ENCODE measurements around the gene ZMAT5. TPM values are rescaled to one million over a fixed set of nuclear protein-coding genes. Genes with fewer than 3 reads are reported as not detected.

ZMAT5 gene
- total RNA-seq, 2 experiments from 2014 or later = 18.3 to 24.3 TPM

DNA sequence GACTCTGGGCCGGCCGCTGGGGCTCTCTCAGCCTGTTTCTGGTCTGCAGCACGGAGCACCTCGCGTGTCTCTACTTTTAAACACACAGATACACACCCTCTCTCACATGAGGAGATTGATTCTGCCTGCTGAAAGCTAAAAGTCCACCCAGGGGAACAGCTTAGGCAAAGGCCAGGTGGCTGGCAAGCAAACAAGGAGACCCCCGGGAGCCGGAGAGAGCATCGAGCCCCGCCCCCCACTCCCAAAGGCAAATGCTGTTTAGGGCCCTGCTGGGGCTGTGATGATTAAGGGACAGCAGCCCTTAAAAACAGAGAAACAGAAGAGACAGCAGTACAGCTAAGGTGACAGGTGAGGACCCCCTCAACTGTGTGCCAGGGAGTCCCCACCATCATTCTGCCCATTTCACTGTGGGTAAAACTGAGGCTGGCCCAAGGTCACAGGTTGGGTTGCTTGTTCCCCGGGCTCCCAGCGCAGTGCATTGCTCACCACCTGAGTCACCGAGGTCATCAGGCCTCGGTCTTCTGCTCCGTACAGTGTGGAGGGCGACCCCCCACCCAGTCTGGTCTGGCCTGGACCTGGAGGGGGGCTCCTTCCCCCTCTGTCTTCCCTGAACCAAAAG, 40.2 kb downstream of the ZMAT5 start:
- Mint-ChIP-seq H3K4me1 (no peaks in the 10 kb centered on the region), H3K27ac (no peak overlapping the region), H3K27me3 (peaks cover 7% of the 10 kb centered on the region), H3K9me3 (ENCODE audit: low read depth) (no peaks in the 10 kb centered on the region), H3K4me3 (no peak overlapping the region), H3K36me3 (no peaks in the 10 kb centered on the region)
- DNase-seq (no peak), ATAC-seq (no peak)
- CTCF ChIA-PET = interaction anchor here (1.3 kb wide), 1 partner anchor 9 kb away, joined by 4 read pairs; no protein-coding TSS in a partner anchor

DNA sequence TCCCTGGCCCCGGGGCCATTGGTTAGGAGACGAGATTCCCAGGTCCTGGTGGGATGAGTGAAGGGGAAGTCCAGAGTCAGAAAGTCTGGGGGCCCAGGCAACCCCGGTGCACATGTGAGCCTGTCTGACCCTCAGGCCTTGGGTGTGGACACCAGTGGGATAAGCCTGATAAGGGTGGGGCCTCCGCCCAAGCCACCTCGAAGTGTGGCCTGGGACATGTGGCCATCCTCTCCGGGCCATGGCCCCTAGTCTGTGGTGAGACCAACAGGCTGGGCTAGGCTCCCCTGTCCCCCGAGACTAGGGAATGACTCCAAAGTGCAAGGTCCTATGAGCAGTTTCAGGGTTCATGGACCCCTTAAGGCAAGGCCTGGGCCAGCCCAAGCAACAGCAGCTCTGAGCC, 40.7 kb downstream of the ZMAT5 start:
- no peak for ATAC-seq
- CTCF ChIA-PET = no interaction called here
- no peaks in the 10 kb centered on the region for H3K9me3 Mint-ChIP-seq (ENCODE audit: low read depth)

DNA sequence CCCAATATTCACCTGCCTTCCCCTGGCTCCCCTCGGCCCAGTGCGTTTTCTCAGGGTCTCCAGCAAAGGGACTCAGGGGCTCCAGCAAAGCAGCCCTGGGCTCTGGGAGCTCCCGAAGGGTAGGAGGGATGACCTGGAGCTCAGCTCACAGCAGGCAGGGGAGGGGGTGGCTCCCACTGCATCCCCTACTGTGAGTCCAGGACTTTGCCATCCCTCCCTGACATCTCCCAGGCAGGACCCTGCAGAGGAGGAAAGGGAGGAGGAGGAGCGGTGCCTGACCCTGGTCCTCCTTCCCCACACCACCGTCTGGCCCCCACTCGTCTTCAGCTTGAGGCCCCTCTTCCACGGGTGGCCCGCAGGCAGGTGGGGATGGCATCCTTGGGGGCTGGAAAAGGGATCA, 42.0 kb downstream of the ZMAT5 start:
- no peak for DNase-seq
- H3K36me3 Mint-ChIP-seq = no peaks in the 10 kb centered on the region
- no peaks in the 10 kb centered on the region for H3K9me3 Mint-ChIP-seq (ENCODE audit: low read depth)
- H3K4me3 Mint-ChIP-seq = no peak overlapping the region
- ATAC-seq = no peak
- H3K27me3 Mint-ChIP-seq = peaks cover 11% of the 10 kb centered on the region
- H3K4me1 Mint-ChIP-seq = no peaks in the 10 kb centered on the region
- no peak overlapping the region for H3K27ac Mint-ChIP-seq
- CTCF ChIA-PET = no interaction called here

More for the DNA sequence above, 40.7 kb downstream of the ZMAT5 start:
- H3K27ac Mint-ChIP-seq = no peak overlapping the region
- no peaks in the 10 kb centered on the region for H3K36me3 Mint-ChIP-seq
- no peaks in the 10 kb centered on the region for H3K4me1 Mint-ChIP-seq
- no peak for DNase-seq
- H3K27me3 Mint-ChIP-seq = peaks cover 11% of the 10 kb centered on the region
- no peak overlapping the region for H3K4me3 Mint-ChIP-seq

DNA sequence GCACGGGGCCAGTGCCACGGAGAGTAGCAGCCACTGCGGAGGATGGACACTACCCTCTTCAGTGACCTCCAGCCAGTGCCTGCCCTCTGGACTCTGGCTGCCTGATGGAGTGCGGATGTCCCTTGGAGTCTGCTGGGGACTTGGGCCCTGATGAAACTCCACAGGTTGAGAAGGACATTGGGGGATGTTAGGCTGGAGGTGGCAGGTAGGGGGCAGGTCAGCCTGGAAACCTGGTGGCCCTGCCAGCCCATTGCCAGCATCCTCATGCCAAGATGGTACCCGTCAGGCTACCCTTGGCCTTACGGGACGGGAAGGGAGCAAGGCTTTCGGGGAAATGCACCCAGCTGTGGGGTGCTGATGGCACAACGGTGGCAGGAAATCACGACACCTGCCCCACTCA, 43.0 kb downstream of the ZMAT5 start:
- CTCF ChIA-PET = interaction anchor here (0.8 kb wide), 1 partner anchor 281 kb away, joined by 3 read pairs; no protein-coding TSS in a partner anchor
- no peaks in the 10 kb centered on the region for H3K9me3 Mint-ChIP-seq (ENCODE audit: low read depth)

DNA sequence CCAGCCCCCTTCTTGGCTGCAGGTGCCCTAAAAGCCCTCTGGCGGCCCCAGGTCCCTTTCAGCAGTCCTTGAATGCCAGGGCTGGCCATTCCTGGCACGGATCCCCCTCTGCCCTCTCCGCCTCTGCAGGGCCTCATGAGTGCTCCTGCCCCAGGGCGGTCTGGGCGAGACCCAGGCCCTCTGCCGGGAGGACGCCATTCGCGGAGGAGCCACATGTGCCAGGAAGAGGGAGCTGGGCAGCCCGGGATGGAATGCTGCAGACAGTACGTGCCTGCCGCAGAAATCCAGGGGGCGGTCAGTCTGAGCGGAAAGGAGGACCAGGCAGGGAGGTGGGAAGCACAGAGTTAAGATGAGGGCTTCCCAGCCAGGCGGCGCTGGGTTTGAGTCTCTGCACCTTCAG, 44.2 kb downstream of the ZMAT5 start:
- Mint-ChIP-seq H3K27me3 (peaks cover 30% of the 10 kb centered on the region), H3K9me3 (ENCODE audit: low read depth) (no peaks in the 10 kb centered on the region), H3K4me1 (no peaks in the 10 kb centered on the region), H3K4me3 (no peak overlapping the region), H3K27ac (no peak overlapping the region), H3K36me3 (no peaks in the 10 kb centered on the region)
- no peak for DNase-seq
- no peak for ATAC-seq
- CTCF ChIA-PET = no interaction called here

More for the DNA sequence above, 43.0 kb downstream of the ZMAT5 start:
- Mint-ChIP-seq H3K27ac (no peak overlapping the region), H3K36me3 (no peaks in the 10 kb centered on the region), H3K4me3 (no peak overlapping the region), H3K4me1 (no peaks in the 10 kb centered on the region), H3K27me3 (peaks cover 20% of the 10 kb centered on the region)
- ATAC-seq (no peak), DNase-seq (no peak)

DNA sequence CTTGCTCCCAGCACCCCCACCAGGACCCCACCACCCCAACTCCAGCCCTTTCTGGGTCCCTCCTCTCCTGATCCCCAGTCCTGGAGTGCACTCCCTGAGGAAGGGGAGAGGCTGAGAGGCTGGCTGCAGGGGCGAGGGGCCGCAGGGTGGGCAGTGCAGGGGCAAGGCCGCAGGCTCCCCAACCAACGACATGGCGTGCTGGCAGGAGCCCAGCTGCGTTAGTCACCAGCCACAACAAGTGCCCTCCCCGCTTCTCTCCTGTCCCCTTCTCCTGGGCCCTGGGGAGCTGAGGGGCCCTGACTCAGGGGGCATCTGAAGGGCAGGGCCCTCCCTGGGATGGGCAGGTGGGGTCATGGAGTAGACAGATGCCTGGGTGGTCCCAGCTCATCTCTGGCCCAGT, 44.7 kb downstream of the ZMAT5 start:
- no peak overlapping the region for H3K4me3 Mint-ChIP-seq
- CTCF ChIA-PET = no interaction called here
- ATAC-seq (no peak), DNase-seq (no peak)
- no peaks in the 10 kb centered on the region for H3K4me1 Mint-ChIP-seq
- peaks cover 35% of the 10 kb centered on the region for H3K27me3 Mint-ChIP-seq
- no peak overlapping the region for H3K27ac Mint-ChIP-seq
- H3K36me3 Mint-ChIP-seq = no peaks in the 10 kb centered on the region
- H3K9me3 Mint-ChIP-seq (ENCODE audit: low read depth) = no peaks in the 10 kb centered on the region

DNA sequence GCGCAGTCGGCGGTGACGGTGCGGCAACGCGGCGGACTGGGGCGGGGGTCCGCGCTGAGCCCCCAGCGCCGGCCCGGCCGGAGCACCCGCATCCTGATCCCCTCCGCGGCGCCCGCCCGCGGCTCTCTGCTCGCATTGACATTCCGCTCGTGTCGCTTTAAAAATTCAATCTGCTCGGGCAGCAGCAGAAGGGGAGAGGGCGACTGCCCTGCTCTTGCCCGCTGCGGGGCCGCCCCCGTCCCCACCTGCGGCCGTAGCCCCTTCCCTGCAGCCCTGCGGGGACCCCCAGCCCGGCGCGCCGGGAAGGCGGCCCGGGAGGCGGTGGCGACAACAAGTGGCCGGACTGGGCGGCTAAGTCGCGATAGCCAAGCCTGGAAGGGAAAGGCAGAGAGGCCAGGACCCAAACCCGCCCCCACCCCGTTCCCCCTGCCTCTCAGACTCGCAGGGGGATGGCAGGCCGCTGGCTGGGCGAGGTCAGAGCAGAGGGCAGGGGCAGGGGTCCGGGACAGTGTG, 45.9 kb downstream of the ZMAT5 start:
- H3K4me1 Mint-ChIP-seq = no peaks in the 10 kb centered on the region
- no peak overlapping the region for H3K27ac Mint-ChIP-seq
- no peak for ATAC-seq
- no peaks in the 10 kb centered on the region for H3K9me3 Mint-ChIP-seq (ENCODE audit: low read depth)
- no peak for DNase-seq
- H3K36me3 Mint-ChIP-seq = no peaks in the 10 kb centered on the region
- H3K4me3 Mint-ChIP-seq = no peak overlapping the region
- CTCF ChIA-PET = no interaction called here
- H3K27me3 Mint-ChIP-seq = peaks cover 45% of the 10 kb centered on the region

DNA sequence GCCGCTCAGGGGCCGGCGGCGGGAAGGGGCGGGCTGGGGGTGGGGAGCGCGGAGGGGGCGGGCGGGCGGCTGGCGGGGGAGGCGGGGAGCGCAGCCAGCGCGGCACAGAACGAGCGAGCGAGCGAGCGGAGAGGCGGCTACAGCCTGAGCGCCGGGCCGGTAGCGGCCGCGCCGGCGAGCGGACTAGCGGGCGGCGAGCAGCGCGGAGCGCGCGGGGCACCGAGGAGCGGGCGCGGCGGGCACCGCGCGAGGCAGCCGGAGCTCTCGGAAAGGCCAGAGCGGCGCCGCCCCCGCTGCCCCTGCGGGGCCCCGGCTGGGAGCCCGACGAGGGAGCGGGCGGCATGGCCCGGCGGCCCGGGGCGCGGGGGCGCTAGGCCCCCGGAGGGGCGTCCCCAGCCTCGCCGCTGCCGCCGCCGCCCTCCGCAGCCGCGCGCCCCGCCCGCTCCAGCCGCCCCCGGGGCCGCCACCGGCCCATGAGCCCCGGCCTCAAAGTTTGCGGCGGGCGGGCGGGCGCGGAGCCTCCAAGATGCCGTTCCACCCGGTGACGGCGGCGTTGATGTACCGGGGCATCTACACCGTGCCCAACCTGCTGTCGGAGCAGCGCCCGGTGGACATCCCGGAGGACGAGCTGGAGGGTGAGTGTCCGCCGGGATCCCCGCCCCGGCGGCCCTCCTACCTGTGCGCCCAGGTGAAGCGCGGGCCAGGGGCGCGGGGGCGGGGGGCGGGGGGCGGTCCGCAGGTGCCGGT, 46.7 kb downstream of the ZMAT5 start, which contains the start of gene CABP7:
Gene CABP7, plus strand, starts transcription at position 105 of the 747 bp plus-strand sequence. Its CDS starts 422 bp downstream, at position 527.
- Mint-ChIP-seq H3K4me1 (no peaks in the 10 kb centered on the region), H3K4me3 (no peak within 1 kb of the TSS), H3K27ac (no peak within 1 kb of the TSS), H3K27me3 (peaks cover 46% of the 10 kb centered on the region), H3K36me3 (no peaks in the 10 kb centered on the region), H3K9me3 (ENCODE audit: low read depth) (no peaks in the 10 kb centered on the region)
- ATAC-seq (peak; percentile 20), DNase-seq (no peak)
- CTCF ChIA-PET = no interaction called here

DNA sequence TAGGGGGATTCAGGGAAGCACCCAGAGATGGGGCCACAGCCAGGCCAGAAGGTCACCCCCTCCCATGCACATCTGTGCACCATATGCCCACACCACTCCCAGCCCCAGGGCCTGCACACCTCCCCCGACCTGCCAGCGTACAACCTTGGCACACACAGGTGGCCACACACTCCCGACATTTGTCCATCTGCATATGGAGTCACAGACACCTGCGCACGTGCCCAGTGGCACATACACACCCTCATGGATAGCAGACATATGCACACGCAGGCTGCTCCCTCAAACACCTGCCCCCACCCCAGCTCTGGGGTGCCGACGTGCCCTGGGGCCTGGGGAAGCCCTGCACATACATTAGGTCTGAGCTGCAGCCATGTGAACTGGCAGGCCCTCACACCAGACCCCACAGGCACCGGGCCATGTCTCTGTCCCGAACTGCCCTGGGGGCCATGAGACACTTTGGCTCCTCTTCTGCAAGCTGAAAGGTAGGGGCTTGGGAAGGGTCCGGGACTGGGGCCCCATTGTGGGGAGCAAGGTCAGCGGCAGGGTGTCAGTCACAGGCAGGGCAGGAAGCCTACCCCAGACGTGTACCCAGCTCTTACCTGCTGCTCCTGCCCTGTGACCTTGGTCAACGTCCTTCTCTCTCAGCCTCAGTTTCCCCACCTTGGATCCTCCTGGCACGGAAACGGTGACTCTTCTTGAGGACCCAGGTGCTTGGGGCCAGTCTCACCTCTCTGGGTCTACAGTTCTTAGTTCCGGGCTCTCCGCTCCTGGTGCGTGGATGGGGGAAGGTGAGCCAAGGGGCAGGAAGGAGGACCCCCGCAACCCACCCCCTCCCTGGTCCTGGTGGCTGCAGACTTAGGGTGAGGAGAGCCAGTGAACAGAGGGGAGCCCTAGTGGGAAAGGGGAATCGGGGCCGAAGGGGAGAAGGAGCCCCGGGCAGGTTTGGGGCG, 47.6 kb downstream of the ZMAT5 start:
- no peak overlapping the region for H3K27ac Mint-ChIP-seq
- ATAC-seq (no peak), DNase-seq (no peak)
- H3K9me3 Mint-ChIP-seq (ENCODE audit: low read depth) = no peaks in the 10 kb centered on the region
- no peaks in the 10 kb centered on the region for H3K4me1 Mint-ChIP-seq
- H3K27me3 Mint-ChIP-seq = peaks cover 48% of the 10 kb centered on the region
- H3K4me3 Mint-ChIP-seq = no peak overlapping the region
- no peaks in the 10 kb centered on the region for H3K36me3 Mint-ChIP-seq
- CTCF ChIA-PET = no interaction called here

DNA sequence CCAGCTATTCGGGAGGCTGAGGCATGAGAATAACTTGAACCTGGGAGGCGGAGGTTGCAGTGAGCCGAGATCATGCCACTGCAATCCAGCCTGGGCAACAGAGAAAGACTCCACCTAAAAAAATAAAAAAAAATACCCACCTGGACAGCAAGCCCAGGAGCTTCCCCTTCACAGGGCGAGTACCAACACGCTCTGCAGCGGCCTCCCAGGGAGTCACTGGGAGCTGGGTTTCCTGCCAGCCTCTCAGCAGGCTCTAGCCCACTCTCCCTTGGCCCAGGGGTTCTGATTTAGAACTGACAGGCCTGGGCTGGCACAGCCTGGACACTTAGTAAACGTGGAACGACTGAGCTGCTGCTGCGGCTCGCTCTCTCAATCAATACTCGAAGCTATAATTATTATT, 49.0 kb downstream of the ZMAT5 start:
- DNase-seq = no peak
- H3K27ac Mint-ChIP-seq = no peak overlapping the region
- no peak for ATAC-seq
- peaks cover 44% of the 10 kb centered on the region for H3K27me3 Mint-ChIP-seq
- no peaks in the 10 kb centered on the region for H3K4me1 Mint-ChIP-seq
- CTCF ChIA-PET = interaction anchor here (0.5 to 1.2 kb wide), 2 partner anchors 10 to 46 kb away, joined by 3 to 4 read pairs; no protein-coding TSS in a partner anchor
- H3K9me3 Mint-ChIP-seq (ENCODE audit: low read depth) = no peaks in the 10 kb centered on the region
- no peak overlapping the region for H3K4me3 Mint-ChIP-seq
- H3K36me3 Mint-ChIP-seq = no peaks in the 10 kb centered on the region

DNA sequence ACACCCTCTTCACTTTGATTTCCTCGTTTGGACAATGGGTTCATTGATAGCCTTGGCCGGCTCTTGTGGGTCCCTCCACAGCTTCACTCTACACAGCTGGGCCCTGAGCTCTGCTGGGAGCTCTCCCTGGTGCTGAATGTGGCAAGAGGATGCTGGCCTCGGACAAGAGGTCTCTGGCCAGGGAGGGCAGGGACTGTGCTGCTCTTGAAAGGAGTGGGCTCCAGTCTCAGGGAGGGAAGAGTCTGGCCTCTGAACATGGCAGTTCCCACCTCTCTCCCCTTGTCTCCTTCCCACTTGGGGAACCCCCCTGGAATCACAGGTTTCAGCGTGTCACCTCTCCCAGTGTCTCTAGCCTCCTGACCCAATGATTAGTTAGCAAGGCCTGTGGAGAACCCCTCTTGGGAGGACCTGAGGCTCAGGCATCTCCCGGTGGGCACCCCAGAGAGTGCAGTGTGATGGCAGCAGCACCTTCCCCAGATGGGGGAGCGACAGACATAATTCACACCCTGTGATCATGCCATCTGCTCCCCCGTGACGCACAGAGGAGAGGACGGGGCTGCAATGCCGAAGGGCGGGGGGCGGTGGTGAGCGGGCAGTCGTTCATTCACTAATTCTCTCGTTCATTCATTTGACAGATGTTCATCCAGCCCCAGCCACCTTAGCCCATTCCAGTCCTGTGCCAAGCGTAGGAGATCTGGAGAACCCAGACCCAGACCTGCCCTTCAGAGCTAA, 49.8 kb downstream of the ZMAT5 start:
- DNase-seq = peak; percentile 66
- Mint-ChIP-seq H3K4me3 (no peak overlapping the region), H3K36me3 (no peaks in the 10 kb centered on the region), H3K9me3 (ENCODE audit: low read depth) (no peaks in the 10 kb centered on the region), H3K27ac (no peak overlapping the region), H3K27me3 (peaks cover 44% of the 10 kb centered on the region), H3K4me1 (no peaks in the 10 kb centered on the region)
- CTCF ChIA-PET = interaction anchor here (1.2 to 1.7 kb wide), 2 partner anchors 11 to 288 kb away, joined by 4 read pairs; no protein-coding TSS in a partner anchor
- ATAC-seq = peak; percentile 59

DNA sequence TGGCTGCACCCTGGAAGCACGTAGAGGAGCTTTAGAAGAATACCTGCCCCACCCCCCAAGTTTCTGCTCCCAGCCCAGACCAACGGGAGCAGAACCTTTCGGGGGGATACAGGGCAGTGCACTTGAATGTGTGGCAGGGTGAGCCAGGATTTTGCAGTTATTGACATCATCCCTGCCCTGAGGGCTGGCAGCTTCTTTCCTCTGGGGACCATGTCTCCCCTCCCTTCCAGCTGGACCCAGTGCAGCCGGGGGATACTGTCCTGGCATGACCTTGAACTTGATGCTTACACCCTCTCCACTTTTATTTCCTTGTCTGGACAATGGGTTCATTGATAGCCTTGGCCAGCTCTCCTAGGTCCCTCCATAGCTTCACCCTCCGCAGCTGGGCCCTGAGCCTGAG, 51.1 kb downstream of the ZMAT5 start:
- CTCF ChIA-PET = interaction anchor here (1.7 kb wide), 1 partner anchor 290 kb away, joined by 4 read pairs; no protein-coding TSS in a partner anchor
- DNase-seq = no peak
- no peaks in the 10 kb centered on the region for H3K4me1 Mint-ChIP-seq
- no peaks in the 10 kb centered on the region for H3K9me3 Mint-ChIP-seq (ENCODE audit: low read depth)
- peaks cover 37% of the 10 kb centered on the region for H3K27me3 Mint-ChIP-seq
- H3K36me3 Mint-ChIP-seq = no peaks in the 10 kb centered on the region
- no peak for ATAC-seq
- no peak overlapping the region for H3K4me3 Mint-ChIP-seq
- H3K27ac Mint-ChIP-seq = no peak overlapping the region
